HG02840 (cell line): ENCODE measurements around the gene SHB.

ENCODE experiments used
- ATAC-seq: cut with Tn5 transposase; IDR thresholded peaks from one replicate; pipeline ENCODE4 v1.9.1; 2021; ENCODE audit warnings: mild to moderate bottlenecking, moderate library complexity, moderate number of reproducible peaks; ENCODE audit not compliant: unreplicated experiment, low FRiP score

SHB gene

DNA sequence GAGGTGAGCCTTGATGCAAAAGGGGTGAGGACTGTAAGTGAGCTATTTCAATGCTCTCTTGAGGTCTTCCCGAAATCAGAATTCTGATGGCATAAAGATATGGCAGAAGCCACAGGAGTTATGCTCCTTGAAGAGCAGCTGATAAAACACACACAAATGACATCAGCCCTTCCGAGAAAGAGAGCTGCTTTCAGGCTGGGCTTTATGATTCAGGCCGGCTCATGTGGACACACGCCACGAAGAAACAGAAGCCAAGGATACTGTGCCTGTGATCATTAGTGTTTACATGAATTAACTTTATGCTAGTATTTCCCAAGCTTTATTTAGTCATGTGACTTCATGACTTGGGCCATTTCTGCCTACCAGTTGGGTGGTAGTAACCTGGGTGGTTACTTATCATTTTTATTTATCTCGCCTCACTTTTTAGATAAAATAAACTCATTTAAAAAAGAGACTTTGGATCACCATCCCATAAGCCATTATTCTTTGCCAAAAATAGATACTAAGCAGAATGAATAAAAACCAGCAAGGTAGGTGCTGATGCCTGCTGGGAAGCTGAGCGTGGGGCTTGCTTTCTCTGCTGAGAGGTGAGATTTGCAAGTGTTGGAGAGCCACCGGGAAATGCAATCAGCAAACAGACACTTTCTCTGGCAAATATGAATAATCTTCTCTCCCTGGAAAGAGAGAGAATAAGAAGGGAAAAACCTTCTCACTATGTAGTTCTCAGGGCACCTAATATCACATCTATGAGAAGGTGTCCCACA lies 92.1 kb downstream of the SHB start:
- no peak for ATAC-seq

DNA sequence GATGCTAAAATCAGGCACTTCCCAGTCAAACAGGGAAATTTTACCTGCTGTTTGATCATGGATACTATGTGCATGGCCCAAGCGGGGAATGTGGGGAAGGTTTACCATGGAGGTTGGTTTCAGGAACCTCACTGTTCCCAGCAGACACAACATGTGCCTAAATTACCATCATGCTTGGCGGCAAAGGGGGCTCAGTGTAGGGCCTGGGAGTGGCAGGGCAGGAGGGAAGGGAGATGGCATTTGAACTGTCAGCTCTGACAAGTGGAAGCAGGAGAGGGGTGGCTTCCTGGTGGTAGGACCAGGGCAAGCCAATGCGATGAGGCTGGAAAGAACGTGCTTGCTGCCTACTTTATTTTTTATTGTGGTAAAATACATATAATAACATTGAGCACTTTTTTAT lies 93.4 kb downstream of the SHB start:
- no peak for ATAC-seq

DNA sequence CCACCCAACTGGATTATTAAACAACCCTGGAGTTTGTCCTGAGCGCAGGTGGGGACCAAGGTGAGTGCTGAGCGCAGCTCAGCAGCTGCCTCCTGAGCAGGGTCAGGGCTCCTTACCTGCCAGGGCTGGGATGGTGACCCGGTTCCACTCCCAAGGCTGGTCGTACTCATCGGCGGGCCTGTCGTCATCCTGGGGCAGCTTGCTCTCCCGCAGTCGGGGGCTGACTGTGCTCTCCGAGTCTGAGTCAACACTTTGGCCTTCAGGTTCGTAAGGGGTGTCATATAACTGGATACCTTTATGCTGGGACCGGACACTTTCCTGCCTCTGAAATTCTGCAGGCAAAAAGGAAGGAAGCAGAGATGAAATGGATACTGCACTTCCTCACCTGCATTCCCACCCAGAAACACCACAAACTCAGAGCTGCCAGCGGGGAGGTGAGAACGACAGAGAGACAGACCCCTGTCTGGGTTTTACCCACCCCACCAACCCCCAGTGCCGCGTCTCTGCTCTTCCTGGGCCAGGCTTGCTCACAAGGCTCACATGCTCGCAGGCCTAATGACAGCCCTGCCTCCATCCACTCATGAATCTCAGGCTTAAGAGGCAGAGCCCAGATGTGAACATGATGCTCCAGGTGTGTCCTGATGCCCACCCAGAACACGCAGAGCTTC lies 94.4 kb downstream of the SHB start:
- ATAC-seq: no peak

DNA sequence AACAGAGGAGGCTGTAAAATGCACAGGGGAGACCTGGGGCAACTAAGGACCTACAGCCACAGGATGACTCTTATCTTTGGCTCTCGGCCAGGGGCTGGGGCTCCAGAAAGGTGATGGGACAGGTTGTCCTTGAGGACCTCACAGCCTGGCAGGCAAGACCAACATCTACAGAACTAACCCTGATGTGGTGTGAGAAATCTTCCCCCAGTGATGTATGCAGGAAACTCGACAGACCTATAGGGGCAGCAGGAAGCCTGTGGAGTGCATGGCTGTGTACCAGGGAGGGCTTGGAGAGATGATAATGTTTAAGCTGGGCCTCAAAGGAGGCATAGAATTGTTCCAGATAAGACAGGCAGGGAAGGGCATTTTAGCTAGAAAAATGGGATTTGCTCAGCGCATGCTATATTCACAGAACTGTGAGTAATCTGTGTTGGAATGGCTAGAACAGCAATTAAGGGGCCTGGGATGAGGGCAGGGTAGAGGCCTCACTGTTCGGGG lies 96.6 kb downstream of the SHB start:
- ATAC-seq: no peak

DNA sequence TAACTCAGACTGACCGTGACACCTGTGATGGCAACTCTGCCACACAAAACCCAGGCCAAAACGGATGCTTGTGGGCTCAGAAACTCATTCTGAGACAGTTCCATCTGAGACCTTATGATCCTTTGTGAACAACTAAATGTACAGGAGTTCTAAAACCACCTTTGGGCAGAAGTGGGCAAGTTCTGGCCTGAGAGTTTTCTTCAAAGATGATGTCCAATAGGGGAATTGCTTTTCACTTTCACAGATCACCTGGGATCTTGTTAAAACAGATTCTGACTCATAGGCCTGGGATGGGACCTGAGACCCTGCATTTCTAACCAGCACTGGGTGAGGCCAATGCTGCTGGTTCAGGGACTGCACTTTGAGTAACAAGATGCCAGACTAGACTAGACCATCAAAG lies 97.3 kb downstream of the SHB start:
- ATAC-seq: no peak

- no peak for ATAC-seq
Measured at GRCh38 chr9:37971108-37971459, 97.9 kb downstream of the SHB start.

GRCh38 chr9:37970301-37971107 lies 98.5 kb downstream of the SHB start:
- ATAC-seq: no peak

- ATAC-seq: no peak
Measured at GRCh38 chr9:37969558-37970300, 99.3 kb downstream of the SHB start.

DNA sequence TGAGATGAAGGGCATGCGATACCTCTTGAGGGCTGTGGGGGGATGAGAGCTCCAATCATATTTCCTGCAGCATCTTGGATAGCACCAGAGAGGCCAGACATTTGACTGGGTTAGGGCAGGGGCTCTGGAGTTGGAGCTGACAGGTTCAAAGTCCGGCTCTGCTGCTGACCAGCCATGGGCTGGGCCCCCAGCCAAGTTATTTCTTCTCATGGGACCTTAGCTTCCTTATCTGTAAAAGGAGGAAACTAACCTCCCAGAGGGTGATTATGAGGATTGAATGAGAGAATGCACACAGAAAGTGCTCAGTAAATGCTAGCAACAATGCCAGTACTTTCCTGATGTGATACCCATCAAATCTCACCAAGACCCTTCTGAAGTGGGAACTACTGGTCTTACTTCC lies 99.9 kb downstream of the SHB start:
- no peak for ATAC-seq

DNA sequence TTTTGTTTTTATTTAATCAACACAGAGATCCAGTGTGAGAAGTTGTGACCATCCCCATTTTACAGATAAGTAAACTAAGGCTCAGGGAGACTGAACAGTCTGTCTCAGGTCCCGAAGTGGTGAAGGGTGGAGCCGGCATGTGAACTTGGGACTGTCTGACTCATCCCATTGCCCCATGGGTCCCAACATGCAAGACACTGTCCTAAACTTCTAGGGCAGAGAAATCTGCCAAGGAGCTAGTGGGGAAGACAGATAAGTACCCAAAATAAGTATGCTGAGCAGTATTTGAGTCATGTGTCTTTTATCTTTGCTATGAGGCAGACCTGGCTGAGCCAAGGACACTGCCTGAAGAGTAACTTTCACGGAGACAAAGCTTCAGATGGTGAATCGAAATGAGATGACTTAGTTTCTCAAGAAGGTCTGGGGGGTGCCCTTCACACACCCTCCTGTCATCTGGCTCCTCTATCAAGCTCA lies 100.8 kb downstream of the SHB start:
- ATAC-seq: no peak

DNA sequence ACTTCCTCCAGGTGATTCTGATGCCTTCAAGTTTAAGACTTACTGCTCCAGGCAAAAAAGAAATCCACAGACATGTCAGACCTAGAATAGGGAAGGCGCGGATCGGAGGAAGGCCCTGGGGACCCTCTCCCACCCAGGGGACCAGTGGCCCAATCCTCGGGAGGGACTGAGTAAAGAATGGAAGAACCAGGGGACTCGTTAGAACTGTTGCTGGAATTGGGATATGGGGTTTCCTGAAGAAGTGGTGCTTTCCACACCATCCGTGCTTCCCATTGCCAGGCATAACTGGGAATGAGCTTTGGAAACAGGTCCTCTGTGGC lies 101.3 kb downstream of the SHB start:
- ATAC-seq: no peak

- no peak for ATAC-seq
Measured at GRCh38 chr9:37967014-37967760, 101.8 kb downstream of the SHB start.

DNA sequence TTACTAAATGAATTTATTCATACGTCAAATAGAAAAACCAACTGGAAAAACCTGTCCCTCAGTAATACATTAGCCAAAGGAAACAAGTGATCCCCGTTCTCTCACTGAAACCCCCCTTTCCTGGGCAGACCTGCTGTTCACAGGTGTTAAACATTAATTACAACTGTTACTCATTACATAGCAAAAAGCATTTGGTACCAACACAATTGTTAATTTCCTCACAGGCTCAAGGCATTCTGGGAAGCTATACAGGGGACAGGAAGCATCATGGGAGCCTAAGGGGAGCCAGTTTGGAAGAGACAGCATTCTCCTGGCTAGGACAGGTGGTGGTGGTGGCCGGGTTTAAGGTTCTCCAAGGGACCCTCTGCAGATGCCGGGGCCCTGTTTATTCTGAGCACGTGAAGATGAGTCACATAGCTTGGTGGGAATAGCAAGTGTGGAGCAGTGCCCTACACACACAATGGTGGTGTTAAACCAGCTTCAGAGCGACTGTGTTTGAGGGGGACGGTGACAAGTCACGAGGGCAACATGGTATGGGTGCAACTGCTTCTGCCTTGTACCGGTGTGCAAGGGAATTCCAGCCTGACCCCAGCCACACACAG lies 102.5 kb downstream of the SHB start:
- no peak for ATAC-seq

GRCh38 chr9:37965676-37966345 lies 103.2 kb downstream of the SHB start:
- peak; percentile 52 for ATAC-seq

DNA sequence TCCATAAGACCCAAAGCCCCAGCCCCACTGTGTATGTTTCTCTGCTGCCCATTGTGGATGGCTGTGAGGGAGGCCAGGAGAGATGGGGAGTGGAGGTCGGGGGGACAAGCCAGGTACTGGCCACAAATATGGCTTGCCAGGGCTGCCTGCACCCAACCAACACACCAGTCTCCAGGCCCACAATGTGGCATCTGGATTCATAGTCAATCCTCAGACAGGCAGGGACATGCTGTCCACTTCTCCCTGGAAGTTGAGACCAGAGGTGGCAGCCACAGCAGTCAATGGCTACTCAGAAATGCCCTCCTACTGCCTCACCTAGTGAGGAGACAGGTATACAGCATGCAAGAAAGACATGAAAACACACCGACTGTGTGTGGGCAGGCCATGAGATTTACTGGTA lies 103.9 kb downstream of the SHB start:
- ATAC-seq: no peak

DNA sequence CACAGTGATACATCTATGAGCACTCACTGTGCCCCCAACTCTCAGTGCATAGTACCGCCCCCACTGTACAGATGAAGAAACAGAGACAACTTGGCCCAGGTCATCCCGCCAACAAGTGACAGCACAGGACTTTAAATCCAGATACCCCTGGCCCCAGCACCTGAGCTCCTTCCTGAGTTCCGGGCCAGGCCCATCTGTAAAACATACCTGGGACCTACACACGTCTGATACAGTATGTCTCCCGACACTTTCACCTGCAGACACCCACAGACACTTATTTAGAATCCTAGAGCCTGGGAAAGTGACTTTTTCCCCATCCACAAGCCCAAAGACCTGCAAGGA lies 104.3 kb downstream of the SHB start:
- no peak for ATAC-seq

GRCh38 chr9:37963936-37964739 lies 104.9 kb downstream of the SHB start:
- ATAC-seq: no peak

- ATAC-seq: no peak
Measured at GRCh38 chr9:37961351-37961750, 107.7 kb downstream of the SHB start.
